HepG2 (cell line): ENCODE results near the gene RPUSD4. TPM values are rescaled to one million over a fixed set of nuclear protein-coding genes. Genes with fewer than 3 reads are reported as not detected.

Source experiments
- ADNP ChIP-seq: sonication (generic); formaldehyde crosslinking; IDR thresholded peaks from 2 replicates; pipeline ENCODE4 v1.4.0; 2020; ENCODE audit warnings: missing genetic modification reagents
- AHR ChIP-seq: IDR thresholded peaks from 2 replicates; pipeline ENCODE4 v1.6.1; 2018; ENCODE audit warnings: missing genetic modification reagents, missing compliant biosample characterization
- BCL6 ChIP-seq: IDR thresholded peaks from 2 replicates; pipeline ENCODE4 v1.6.1; 2016; ENCODE audit warnings: missing genetic modification reagents, missing compliant biosample characterization
- CC2D1A ChIP-seq: sonication (generic); formaldehyde crosslinking; IDR thresholded peaks from 2 replicates; pipeline ENCODE4 v1.8.1; 2023; ENCODE audit warnings: mild to moderate bottlenecking, missing genetic modification reagents
- DMAP1 ChIP-seq: IDR thresholded peaks from 2 replicates; pipeline ENCODE4 v1.6.1; 2016
- KLF11 ChIP-seq: IDR thresholded peaks from 2 replicates; pipeline ENCODE4 v1.6.1; 2016; ENCODE audit warnings: missing compliant biosample characterization
- MAF1 ChIP-seq: sonication (generic); formaldehyde crosslinking; IDR thresholded peaks from 2 replicates; pipeline ENCODE4 v1.5.0; 2020; ENCODE audit warnings: missing genetic modification reagents, borderline replicate concordance
- NCOA2 ChIP-seq: sonication (generic); formaldehyde crosslinking; IDR thresholded peaks from 2 replicates; pipeline ENCODE4 v1.8.0; 2022; ENCODE audit warnings: inconsistent platforms
- NRL ChIP-seq: sonication (generic); formaldehyde crosslinking; IDR thresholded peaks from 2 replicates; pipeline ENCODE4 v1.5.0; 2020; ENCODE audit warnings: missing genetic modification reagents, mild to moderate bottlenecking, moderate library complexity, borderline replicate concordance
- PTBP1 ChIP-seq: fragments of 200-400 bp; formaldehyde crosslinking; IDR thresholded peaks from 2 replicates; pipeline ENCODE4 v1.6.1; 2018; ENCODE audit warnings: low read length, low read depth; ENCODE audit not compliant: poor library complexity, severe bottlenecking
- SNAI1 ChIP-seq: sonication (generic); formaldehyde crosslinking; IDR thresholded peaks from 2 replicates; pipeline ENCODE4 v1.5.0; 2020; ENCODE audit warnings: mild to moderate bottlenecking, missing genetic modification reagents, borderline replicate concordance
- TRIM24 ChIP-seq: sonication (generic); formaldehyde crosslinking; IDR thresholded peaks from 2 replicates; pipeline ENCODE4 v1.8.0; 2022; ENCODE audit warnings: mild to moderate bottlenecking, missing genetic modification reagents
- ZC3H13 ChIP-seq: sonication (generic); formaldehyde crosslinking; IDR thresholded peaks from 2 replicates; pipeline ENCODE4 v1.8.1; 2023; ENCODE audit warnings: mild to moderate bottlenecking, missing genetic modification reagents, moderate library complexity
- ZNF333 ChIP-seq: sonication (generic); formaldehyde crosslinking; IDR thresholded peaks from 2 replicates; pipeline ENCODE4 v1.4.0; 2020; ENCODE audit warnings: mild to moderate bottlenecking, missing genetic modification reagents, borderline replicate concordance
- ZNF33A ChIP-seq: sonication (generic); formaldehyde crosslinking; IDR thresholded peaks from 2 replicates; pipeline ENCODE4 v1.5.1; 2020; ENCODE audit warnings: missing genetic modification reagents, mild to moderate bottlenecking, moderate library complexity, borderline replicate concordance
- ZNF724P ChIP-seq: sonication (generic); formaldehyde crosslinking; IDR thresholded peaks from 2 replicates; pipeline ENCODE4 v1.8.0; 2022; ENCODE audit warnings: missing genetic modification reagents, borderline replicate concordance
- ZNF83 ChIP-seq: sonication (generic); formaldehyde crosslinking; IDR thresholded peaks from 2 replicates; pipeline ENCODE4 v1.4.0; 2020; ENCODE audit warnings: missing genetic modification reagents, mild to moderate bottlenecking, borderline replicate concordance
- ZSCAN21 ChIP-seq: sonication (generic); formaldehyde crosslinking; IDR thresholded peaks from 2 replicates; pipeline ENCODE4 v1.8.0; 2022; ENCODE audit warnings: mild to moderate bottlenecking, missing genetic modification reagents, moderate library complexity, borderline replicate concordance
- polyA plus RNA-seq, 8 experiments: library from polyadenylated mRNA; depleted of rRNA in 3 of 8; stranded (reverse) in 7 of 8; unstranded in 1 of 8; fragments of >200 nt; fragmentation: Illumina TruSeq in 4 of 8; extraction: Trizol in 4 of 8; gene quantifications; 2 replicates each; pipeline versions ENCODE4 v1.2.1 to v1.2.3, GENCODE V29; 2011 to 2016; ENCODE audit warnings: low read depth in 4 of 8, missing spikeins in 1 of 8, mixed read lengths in 1 of 8; ENCODE audit not compliant: insufficient read depth in 1 of 8
- total RNA-seq, 5 experiments: library from RNA; depleted of rRNA; stranded (reverse); fragments of >200 nt; fragmentation: Illumina TruSeq; extraction: Trizol; gene quantifications; 2 replicates each; pipeline ENCODE4 v1.2.3, GENCODE V29; 2016; ENCODE audit warnings: low read depth in 1 of 5
- TF ChIP-seq, protein P1 (sequence below): sonication (generic); formaldehyde crosslinking; IDR thresholded peaks from 2 replicates; pipeline ENCODE4 v1.4.0; 2020; ENCODE audit warnings: missing genetic modification reagents, borderline replicate concordance
- TF ChIP-seq, protein P2 (sequence below): sonication (generic); formaldehyde crosslinking; IDR thresholded peaks from 2 replicates; pipeline ENCODE4 v1.4.0; 2020; ENCODE audit warnings: missing genetic modification reagents
- TF ChIP-seq, protein P3 (sequence below): sonication (generic); formaldehyde crosslinking; IDR thresholded peaks from 2 replicates; pipeline ENCODE4 v1.8.1; 2023; ENCODE audit warnings: mild to moderate bottlenecking, missing genetic modification reagents

Gene RPUSD4
- total and polyA plus RNA-seq, 2 of the 13 experiments (the other 11 are each of a cell fraction or from before 2014, with no cell fraction given): 45.0 to 52.9 TPM

DNA sequence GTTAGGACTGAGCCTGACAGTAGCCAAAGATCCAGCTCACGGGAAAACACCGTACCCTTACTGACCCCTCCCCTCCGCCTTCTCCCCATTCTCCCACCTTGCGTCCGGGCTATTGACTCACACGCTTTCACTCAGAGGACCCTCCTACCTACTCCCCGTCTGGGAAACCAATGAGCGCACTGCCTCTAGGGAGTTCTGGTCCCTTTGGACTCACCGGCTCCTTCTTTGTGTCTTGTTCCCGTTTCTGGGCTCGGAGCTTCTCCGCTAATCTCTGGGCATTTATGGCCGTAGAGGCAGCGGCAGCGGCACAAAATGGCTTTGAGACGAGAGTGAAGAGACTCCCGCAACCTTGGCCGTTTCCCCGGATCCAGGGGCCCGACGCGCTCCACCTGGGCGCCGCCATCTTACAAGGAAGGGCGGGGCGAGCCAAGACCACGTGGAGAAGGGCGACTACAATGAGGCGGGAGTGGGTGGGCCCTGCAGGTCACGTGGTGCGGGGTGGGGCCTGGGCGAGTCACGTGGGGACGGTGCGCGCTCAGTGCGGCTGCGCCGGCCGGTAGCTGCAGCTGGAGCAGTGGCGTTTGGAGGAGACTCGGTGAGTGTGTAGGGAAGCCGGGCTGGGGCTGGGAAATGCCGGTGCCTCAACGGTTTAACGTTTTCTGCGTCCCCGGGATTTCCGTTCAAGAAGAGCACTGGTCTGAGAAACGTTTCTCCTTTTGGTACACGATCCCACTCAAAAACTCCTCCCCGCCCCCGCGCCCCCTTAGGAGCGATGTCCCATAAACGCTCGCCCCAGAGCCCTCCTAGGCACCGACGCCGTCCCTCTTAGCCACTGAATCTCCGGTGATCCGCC, at the start of gene RPUSD4, which contains the start of gene FAM118B (continued):
- TF ChIP-seq ZNF33A (CRISPR knock-in tag) (no peak), ZNF724P (CRISPR knock-in tag) (peak; percentile 60; the same call in 1 of the 2 replicates), BCL6 (CRISPR knock-in tag) (no peak), SNAI1 (CRISPR knock-in tag) (peak; percentile 88), CC2D1A (CRISPR knock-in tag) (0 out of 2 replicates have a peak, but pooled peaks have one; percentile 59), TRIM24 (CRISPR knock-in tag) (no peak), MAF1 (no peak), NCOA2 (peak; percentile 35; the same call in 1 of the 2 replicates), PTBP1 (no peak), ZC3H13 (CRISPR knock-in tag) (no peak), AHR (CRISPR knock-in tag) (no peak), ZSCAN21 (CRISPR knock-in tag) (peak; percentile 24; the same call in 1 of the 2 replicates), DMAP1 (peak; percentile 97), ADNP (CRISPR knock-in tag) (no peak), ZNF333 (CRISPR knock-in tag) (peak; percentile 31; the same call in 1 of the 2 replicates), NRL (CRISPR knock-in tag) (peak; percentile 61; the same call in 1 of the 2 replicates), ZNF83 (CRISPR knock-in tag) (no peak), KLF11 (peak; percentile 81; the same call in 1 of the 2 replicates)
- TF ChIP-seq, protein P1, sequence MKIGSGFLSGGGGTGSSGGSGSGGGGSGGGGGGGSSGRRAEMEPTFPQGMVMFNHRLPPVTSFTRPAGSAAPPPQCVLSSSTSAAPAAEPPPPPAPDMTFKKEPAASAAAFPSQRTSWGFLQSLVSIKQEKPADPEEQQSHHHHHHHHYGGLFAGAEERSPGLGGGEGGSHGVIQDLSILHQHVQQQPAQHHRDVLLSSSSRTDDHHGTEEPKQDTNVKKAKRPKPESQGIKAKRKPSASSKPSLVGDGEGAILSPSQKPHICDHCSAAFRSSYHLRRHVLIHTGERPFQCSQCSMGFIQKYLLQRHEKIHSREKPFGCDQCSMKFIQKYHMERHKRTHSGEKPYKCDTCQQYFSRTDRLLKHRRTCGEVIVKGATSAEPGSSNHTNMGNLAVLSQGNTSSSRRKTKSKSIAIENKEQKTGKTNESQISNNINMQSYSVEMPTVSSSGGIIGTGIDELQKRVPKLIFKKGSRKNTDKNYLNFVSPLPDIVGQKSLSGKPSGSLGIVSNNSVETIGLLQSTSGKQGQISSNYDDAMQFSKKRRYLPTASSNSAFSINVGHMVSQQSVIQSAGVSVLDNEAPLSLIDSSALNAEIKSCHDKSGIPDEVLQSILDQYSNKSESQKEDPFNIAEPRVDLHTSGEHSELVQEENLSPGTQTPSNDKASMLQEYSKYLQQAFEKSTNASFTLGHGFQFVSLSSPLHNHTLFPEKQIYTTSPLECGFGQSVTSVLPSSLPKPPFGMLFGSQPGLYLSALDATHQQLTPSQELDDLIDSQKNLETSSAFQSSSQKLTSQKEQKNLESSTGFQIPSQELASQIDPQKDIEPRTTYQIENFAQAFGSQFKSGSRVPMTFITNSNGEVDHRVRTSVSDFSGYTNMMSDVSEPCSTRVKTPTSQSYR (CRISPR knock-in tag): no peak
- TF ChIP-seq, protein P2, sequence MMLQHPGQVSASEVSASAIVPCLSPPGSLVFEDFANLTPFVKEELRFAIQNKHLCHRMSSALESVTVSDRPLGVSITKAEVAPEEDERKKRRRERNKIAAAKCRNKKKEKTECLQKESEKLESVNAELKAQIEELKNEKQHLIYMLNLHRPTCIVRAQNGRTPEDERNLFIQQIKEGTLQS: no peak
- TF ChIP-seq, protein P3, sequence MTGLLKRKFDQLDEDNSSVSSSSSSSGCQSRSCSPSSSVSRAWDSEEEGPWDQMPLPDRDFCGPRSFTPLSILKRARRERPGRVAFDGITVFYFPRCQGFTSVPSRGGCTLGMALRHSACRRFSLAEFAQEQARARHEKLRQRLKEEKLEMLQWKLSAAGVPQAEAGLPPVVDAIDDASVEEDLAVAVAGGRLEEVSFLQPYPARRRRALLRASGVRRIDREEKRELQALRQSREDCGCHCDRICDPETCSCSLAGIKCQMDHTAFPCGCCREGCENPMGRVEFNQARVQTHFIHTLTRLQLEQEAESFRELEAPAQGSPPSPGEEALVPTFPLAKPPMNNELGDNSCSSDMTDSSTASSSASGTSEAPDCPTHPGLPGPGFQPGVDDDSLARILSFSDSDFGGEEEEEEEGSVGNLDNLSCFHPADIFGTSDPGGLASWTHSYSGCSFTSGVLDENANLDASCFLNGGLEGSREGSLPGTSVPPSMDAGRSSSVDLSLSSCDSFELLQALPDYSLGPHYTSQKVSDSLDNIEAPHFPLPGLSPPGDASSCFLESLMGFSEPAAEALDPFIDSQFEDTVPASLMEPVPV: no peak; the same call in 1 of the 2 replicates
